ENCODE data around the gene PERCC1.

The PERCC1 gene

GRCh38 chr16:1430759-1431496 is at the start of gene PERCC1:
PERCC1 (plus strand) TSS chr16:1431078; CDS start chr16:1432594, 1,516 bp downstream.
- no peak for DNase-seq (ENCODE audit: low read depth)

- DNase-seq (ENCODE audit: low read depth) = no peak
Observed at GRCh38 chr16:1381612-1382406, 49.1 kb upstream of the PERCC1 start.

- DNase-seq (ENCODE audit: low read depth) = no peak
Observed at GRCh38 chr16:1383556-1383955, 47.3 kb upstream of the PERCC1 start.

GRCh38 chr16:1385232-1385631 is 45.6 kb upstream of the PERCC1 start:
- no peak for DNase-seq (ENCODE audit: low read depth)

GRCh38 chr16:1387331-1387730 is 43.5 kb upstream of the PERCC1 start:
- DNase-seq (ENCODE audit: low read depth) = no peak

GRCh38 chr16:1389762-1390161 is 41.1 kb upstream of the PERCC1 start:
- DNase-seq (ENCODE audit: low read depth) = no peak

- DNase-seq (ENCODE audit: low read depth) = no peak
Observed at GRCh38 chr16:1390239-1390779, 40.6 kb upstream of the PERCC1 start.

- no peak for DNase-seq (ENCODE audit: low read depth)
Observed at GRCh38 chr16:1392826-1393225, 38.1 kb upstream of the PERCC1 start.

- no peak for DNase-seq (ENCODE audit: low read depth)
Observed at GRCh38 chr16:1393613-1394176, 37.2 kb upstream of the PERCC1 start.

- DNase-seq (ENCODE audit: low read depth) = no peak
Observed at GRCh38 chr16:1394367-1394951, 36.4 kb upstream of the PERCC1 start.

GRCh38 chr16:1395444-1396031 is 35.3 kb upstream of the PERCC1 start:
- no peak for DNase-seq (ENCODE audit: low read depth)

- DNase-seq (ENCODE audit: low read depth) = no peak
Observed at GRCh38 chr16:1397779-1398178, 33.1 kb upstream of the PERCC1 start.

- no peak for DNase-seq (ENCODE audit: low read depth)
Observed at GRCh38 chr16:1398351-1398750, 32.5 kb upstream of the PERCC1 start.

GRCh38 chr16:1398826-1399581 is 31.9 kb upstream of the PERCC1 start:
- no peak for DNase-seq (ENCODE audit: low read depth)

GRCh38 chr16:1401061-1401757 is 29.7 kb upstream of the PERCC1 start:
- DNase-seq (ENCODE audit: low read depth) = no peak

- DNase-seq (ENCODE audit: low read depth) = no peak
Observed at GRCh38 chr16:1401758-1402154, 29.1 kb upstream of the PERCC1 start.

- DNase-seq (ENCODE audit: low read depth) = no peak
Observed at GRCh38 chr16:1403036-1403435, 27.8 kb upstream of the PERCC1 start.

GRCh38 chr16:1403733-1404132 is 27.1 kb upstream of the PERCC1 start:
- DNase-seq (ENCODE audit: low read depth) = no peak

- DNase-seq (ENCODE audit: low read depth) = no peak
Observed at GRCh38 chr16:1407753-1408152, 23.1 kb upstream of the PERCC1 start.

- peak; percentile 99 for DNase-seq (ENCODE audit: low read depth)
Observed at GRCh38 chr16:1408171-1408837, 22.6 kb upstream of the PERCC1 start.

Data from activated T-cell treated with anti-CD3 and anti-CD28 coated beads for 1 hour (primary cell).